ENCODE data around the gene A4GALT. TPM values are rescaled to one million over a fixed set of nuclear protein-coding genes. Genes with fewer than 3 reads are reported as not detected.

A4GALT gene
- total and polyA plus RNA-seq, 2 of the 13 experiments (the other 11 are each of a cell fraction or from before 2014, with no cell fraction given), result 0.09 to 1.1 TPM

GRCh38 chr22:42645938-42646568 is 74.6 kb downstream of the A4GALT start (continued):
- no peak for TF ChIP-seq DMTF1 (CRISPR knock-in tag; IDR thresholded peaks at IDR 0.05)
- TF ChIP-seq ZNF547 (CRISPR knock-in tag; IDR thresholded peaks at IDR 0.05), result no peak
- TF ChIP-seq NR0B2 (CRISPR knock-in tag; IDR thresholded peaks at IDR 0.05), result no peak
- TF ChIP-seq ZNF207 (IDR thresholded peaks at IDR 0.05; ENCODE audit: borderline replicate concordance), result no peak
- TF ChIP-seq SIX1 (CRISPR knock-in tag; IDR thresholded peaks at IDR 0.05; ENCODE audit: borderline replicate concordance), result no peak
- no peak for TF ChIP-seq ATM (IDR thresholded peaks at IDR 0.05; ENCODE audit: borderline replicate concordance)
- TF ChIP-seq ZNF496 (CRISPR knock-in tag; IDR thresholded peaks at IDR 0.05; ENCODE audit: insufficient replicate concordance), result no peak
- no peak for TF ChIP-seq SYNCRIP (IDR thresholded peaks at IDR 0.05; ENCODE audit: insufficient read depth, low read depth, low read length)
- TF ChIP-seq ZNF343 (CRISPR knock-in tag; IDR thresholded peaks at IDR 0.05), result no peak
- no peak for TF ChIP-seq KIAA2018 (CRISPR knock-in tag; IDR thresholded peaks at IDR 0.05; ENCODE audit: borderline replicate concordance)
- no peak for TF ChIP-seq NFIB (CRISPR knock-in tag; IDR thresholded peaks at IDR 0.05; ENCODE audit: borderline replicate concordance)
- TF ChIP-seq CEBPZ (IDR thresholded peaks at IDR 0.05; ENCODE audit: low read length), result no peak
- TF ChIP-seq MAZ (IDR thresholded peaks at IDR 0.05; ENCODE audit: borderline replicate concordance, low read depth, low read length), result no peak
- TF ChIP-seq MAZ (CRISPR knock-in tag; IDR thresholded peaks at IDR 0.05; ENCODE audit: low read depth), result no peak
- TF ChIP-seq KDM4B (CRISPR knock-in tag; IDR thresholded peaks at IDR 0.05), result no peak

Measured in HepG2 (cell line).